Mesodermal cell (in vitro differentiated cells): Measurements from ENCODE around the gene BCAS1.

ENCODE experiments used
- H3K27ac ChIP-seq: 2 replicates; pipeline ENCODE4 v1.7.0; 2013; ENCODE audit warnings: mild to moderate bottlenecking, low read depth, low read length, moderate library complexity; ENCODE audit not compliant: severe bottlenecking
- H3K36me3 ChIP-seq: 2 replicates; pipeline ENCODE4 v1.7.1; 2013; ENCODE audit warnings: mild to moderate bottlenecking, low read length, moderate library complexity; ENCODE audit not compliant: control insufficient read depth, insufficient read depth
- H3K4me1 ChIP-seq: one replicate; pipeline ENCODE4 v1.7.1; 2013; ENCODE audit warnings: mild to moderate bottlenecking, low read length; ENCODE audit not compliant: insufficient read depth, control insufficient read depth, poor library complexity, severe bottlenecking
- H3K4me3 ChIP-seq: 2 replicates; pipeline ENCODE4 v1.7.0; 2013; ENCODE audit warnings: low read length, control low read depth, mild to moderate bottlenecking; ENCODE audit not compliant: insufficient read depth, poor library complexity, severe bottlenecking; ENCODE audit errors: extremely low read depth
- H3K9me3 ChIP-seq: 2 replicates; pipeline ENCODE4 v1.7.1; 2013; ENCODE audit warnings: mild to moderate bottlenecking, low read length, moderate library complexity; ENCODE audit not compliant: control insufficient read depth
- WGBS, 2 experiments: methylation state at CpG; one replicate each; pipeline ENCODE4 v1.1.5; 2013; ENCODE audit warnings: missing lambda C conversion rate in 2 of 2; ENCODE audit not compliant: insufficient coverage in 2 of 2; 5-methylcytosine and 5-hydroxymethylcytosine counted together

Gene BCAS1

GRCh38 chr20:53984356-53985149 is 85.8 kb downstream of the BCAS1 start:
- H3K4me3 ChIP-seq: no peak overlapping the region
- no peak overlapping the region for H3K27ac ChIP-seq
- 88 to 90% methylated on average over 3 to 6 of the region's 6 CpGs for WGBS, 2 experiments
- peaks cover 5% of the 10 kb centered on the region for H3K9me3 ChIP-seq
- H3K4me1 ChIP-seq: no peaks in the 10 kb centered on the region
- no peaks in the 10 kb centered on the region for H3K36me3 ChIP-seq

DNA sequence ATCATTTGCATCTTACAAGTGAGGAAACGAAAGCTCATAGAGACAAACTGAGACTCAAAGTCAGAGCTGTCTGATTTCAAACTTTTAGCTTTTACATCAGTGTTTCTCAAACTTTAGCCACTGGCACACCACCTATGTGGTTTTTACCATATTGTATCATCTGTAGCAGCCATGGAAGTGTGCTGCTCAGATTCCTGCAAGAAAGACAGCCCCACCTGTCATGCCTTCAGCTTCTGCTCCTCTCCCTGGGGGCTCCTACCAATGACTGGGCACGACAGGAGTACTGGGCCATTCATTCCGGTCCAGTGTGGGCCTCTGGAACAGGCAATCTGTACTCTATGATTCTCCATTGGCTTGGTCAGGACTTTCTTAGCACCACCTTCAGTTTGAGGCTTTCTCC is 87.0 kb downstream of the BCAS1 start:
- Histone ChIP-seq H3K9me3 (peaks cover 5% of the 10 kb centered on the region), H3K27ac (no peak overlapping the region), H3K4me1 (no peaks in the 10 kb centered on the region), H3K36me3 (no peaks in the 10 kb centered on the region), H3K4me3 (no peak overlapping the region)
- 82 to 96% methylated on average over 2 to 3 of the region's 3 CpGs for WGBS, 2 experiments

- Histone ChIP-seq H3K36me3 (no peaks in the 10 kb centered on the region), H3K27ac (no peak overlapping the region), H3K4me3 (no peak overlapping the region), H3K9me3 (peaks cover 5% of the 10 kb centered on the region), H3K4me1 (no peaks in the 10 kb centered on the region)
- WGBS, 2 experiments: no CpG with 5 or more reads among the region's 2 CpGs
Observed at GRCh38 chr20:53982624-53983023, 87.8 kb downstream of the BCAS1 start.

GRCh38 chr20:53981752-53982437 is 88.5 kb downstream of the BCAS1 start:
- Histone ChIP-seq H3K9me3 (peaks cover 10% of the 10 kb centered on the region), H3K36me3 (no peaks in the 10 kb centered on the region), H3K27ac (no peak overlapping the region), H3K4me3 (no peak overlapping the region), H3K4me1 (no peaks in the 10 kb centered on the region)
- WGBS, 2 experiments: no CpG with 5 or more reads among the region's 4 CpGs

DNA sequence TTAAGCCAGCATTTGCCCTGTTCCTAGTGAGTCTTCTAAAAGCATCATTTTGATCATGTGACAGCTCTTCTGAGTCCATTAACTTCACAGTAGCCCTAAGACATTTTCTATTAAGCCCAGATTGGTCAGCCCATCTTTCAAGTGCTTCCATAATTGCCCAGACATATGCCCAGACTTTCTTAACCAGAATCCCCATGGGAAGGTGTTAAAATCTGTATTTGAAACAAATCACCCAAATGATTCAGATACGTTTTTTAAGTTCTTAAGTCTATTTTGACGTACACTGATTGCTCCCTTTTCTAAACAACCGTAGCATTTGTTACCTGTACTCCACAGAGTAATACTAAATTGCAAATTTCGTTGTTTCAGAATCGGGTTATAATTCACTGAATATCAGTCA is 89.3 kb downstream of the BCAS1 start:
- Histone ChIP-seq H3K4me1 (no peaks in the 10 kb centered on the region), H3K27ac (no peak overlapping the region), H3K9me3 (peaks cover 14% of the 10 kb centered on the region), H3K4me3 (no peak overlapping the region), H3K36me3 (no peaks in the 10 kb centered on the region)
- WGBS, 2 experiments: 85 to 98% methylated on average over 4 to 5 of the region's 5 CpGs

- Histone ChIP-seq H3K9me3 (peaks cover 14% of the 10 kb centered on the region), H3K27ac (no peak overlapping the region), H3K36me3 (no peaks in the 10 kb centered on the region), H3K4me1 (no peaks in the 10 kb centered on the region), H3K4me3 (no peak overlapping the region)
- 56 to 63% methylated on average over 2 of the region's 4 CpGs for WGBS, 2 experiments
Observed at GRCh38 chr20:53980031-53980465, 90.3 kb downstream of the BCAS1 start.

GRCh38 chr20:53978497-53978896 is 91.9 kb downstream of the BCAS1 start:
- Histone ChIP-seq H3K4me1 (no peaks in the 10 kb centered on the region), H3K27ac (no peak overlapping the region), H3K4me3 (no peak overlapping the region)

GRCh38 chr20:53977391-53977790 is 93.0 kb downstream of the BCAS1 start:
- H3K27ac ChIP-seq: no peak overlapping the region
- peaks cover 14% of the 10 kb centered on the region for H3K9me3 ChIP-seq
- H3K4me3 ChIP-seq: no peak overlapping the region
- H3K4me1 ChIP-seq: no peaks in the 10 kb centered on the region
- no CpG with 5 or more reads among the region's 1 CpG for WGBS, 2 experiments
- H3K36me3 ChIP-seq: no peaks in the 10 kb centered on the region

More at GRCh38 chr20:53978497-53978896, 91.9 kb downstream of the BCAS1 start:
- H3K36me3 ChIP-seq: no peaks in the 10 kb centered on the region
- H3K9me3 ChIP-seq: peaks cover 14% of the 10 kb centered on the region

GRCh38 chr20:53975761-53976160 is 94.6 kb downstream of the BCAS1 start:
- peaks cover 9% of the 10 kb centered on the region for H3K9me3 ChIP-seq
- H3K4me1 ChIP-seq: no peaks in the 10 kb centered on the region
- 70 to 88% methylated on average over 3 of the region's 5 CpGs for WGBS, 2 experiments
- H3K27ac ChIP-seq: no peak overlapping the region
- H3K36me3 ChIP-seq: no peaks in the 10 kb centered on the region
- H3K4me3 ChIP-seq: no peak overlapping the region

DNA sequence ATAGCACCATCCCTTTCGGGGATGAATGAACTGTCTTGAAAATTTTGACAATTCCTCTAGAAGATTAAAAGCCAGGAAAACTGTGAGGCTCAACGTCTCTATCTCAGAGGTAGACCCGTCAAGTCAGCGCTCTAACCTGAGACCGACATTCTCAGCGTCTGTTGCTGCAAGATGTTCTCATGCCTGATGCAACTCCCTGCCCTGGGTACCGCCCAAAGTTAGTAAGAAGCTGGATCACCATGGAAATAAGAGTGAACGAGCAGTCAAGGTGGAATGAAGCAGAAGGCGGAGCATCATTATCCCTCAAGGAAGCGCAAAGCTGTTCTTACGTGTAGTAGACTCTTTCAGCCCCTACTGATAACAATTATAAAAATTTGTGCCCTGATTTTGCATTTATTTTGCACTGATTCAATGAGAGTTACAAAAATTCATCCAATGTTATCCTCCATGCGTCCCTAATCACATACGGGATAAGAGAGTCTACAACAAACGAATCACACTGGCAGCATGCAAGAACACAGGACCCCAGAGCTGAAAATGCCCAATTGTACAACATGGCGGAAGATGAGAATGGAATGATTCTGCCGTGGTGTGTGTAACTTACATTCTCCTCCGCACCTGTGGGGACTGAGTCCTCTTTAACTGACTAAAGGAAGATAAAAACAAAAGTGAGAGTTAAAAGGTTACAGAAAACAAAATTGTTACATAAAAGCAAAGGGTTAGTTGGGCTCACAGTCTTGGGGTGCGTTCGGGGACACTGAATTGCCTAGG is 95.4 kb downstream of the BCAS1 start:
- WGBS, 2 experiments: 86 to 92% methylated on average over 7 to 16 of the region's 19 CpGs
- Histone ChIP-seq H3K27ac (no peak overlapping the region), H3K9me3 (peaks cover 9% of the 10 kb centered on the region), H3K36me3 (no peaks in the 10 kb centered on the region), H3K4me1 (no peaks in the 10 kb centered on the region), H3K4me3 (no peak overlapping the region)
